Colon (tissue), 2 donors: ENCODE data around the gene ZNF860.
A peak's percentile ranks its signal among the peaks of the same experiment; 100 is the strongest.
"Not testable (repeated sequence)": the region's sequence is repeated elsewhere in the genome, so short reads cannot be mapped to it uniquely, and the experiment has no call there.

ENCODE experiments used
- FAIRE-seq: peaks from 2 replicates; lab custom pipeline; 2012; peaks lifted over from hg19 to GRCh38; lab: Jason Lieb, UNC
- donor health status: control.
- donor health status: control.

ZNF860 gene

GRCh38 chr3:31997500-31997899 lies 15.9 kb downstream of the ZNF860 start:
- FAIRE-seq, result no peak

GRCh38 chr3:31999907-32000439 lies 18.4 kb downstream of the ZNF860 start:
- no peak for FAIRE-seq

- no peak for FAIRE-seq
Observed at GRCh38 chr3:32000877-32001276, 19.3 kb downstream of the ZNF860 start.

- no peak for FAIRE-seq
Observed at GRCh38 chr3:32002561-32003368, 21.2 kb downstream of the ZNF860 start.

GRCh38 chr3:32003380-32003779 lies 21.8 kb downstream of the ZNF860 start:
- no peak for FAIRE-seq

- FAIRE-seq, result no peak
Observed at GRCh38 chr3:32004113-32004765, 22.7 kb downstream of the ZNF860 start.

- no peak for FAIRE-seq
Observed at GRCh38 chr3:32009101-32009500, 27.6 kb downstream of the ZNF860 start.

- no peak for FAIRE-seq
Observed at GRCh38 chr3:32009957-32010356, 28.4 kb downstream of the ZNF860 start.

GRCh38 chr3:32010699-32011098 lies 29.1 kb downstream of the ZNF860 start:
- not testable (repeated sequence) for FAIRE-seq

GRCh38 chr3:32015638-32016037 lies 34.1 kb downstream of the ZNF860 start:
- FAIRE-seq, result not testable (repeated sequence)

- FAIRE-seq, result no peak
Observed at GRCh38 chr3:32017286-32017685, 35.7 kb downstream of the ZNF860 start.

- peak; percentile 28 for FAIRE-seq
Observed at GRCh38 chr3:32018757-32019564, 37.4 kb downstream of the ZNF860 start.

- no peak for FAIRE-seq
Observed at GRCh38 chr3:32021155-32021554, 39.6 kb downstream of the ZNF860 start.

GRCh38 chr3:32021748-32022147 lies 40.2 kb downstream of the ZNF860 start:
- no peak for FAIRE-seq

- FAIRE-seq, result no peak
Observed at GRCh38 chr3:32022947-32023346, 41.4 kb downstream of the ZNF860 start.

GRCh38 chr3:32026593-32026992 lies 45.0 kb downstream of the ZNF860 start:
- no peak for FAIRE-seq

- no peak for FAIRE-seq
Observed at GRCh38 chr3:32037932-32038267, 56.4 kb downstream of the ZNF860 start.

GRCh38 chr3:32041316-32041715 lies 59.8 kb downstream of the ZNF860 start:
- FAIRE-seq, result no peak
